ENCODE results near the gene TMEM132D.
"Not testable (repeated sequence)": the region's sequence is repeated elsewhere in the genome, so short reads cannot be mapped to it uniquely, and the experiment has no call there.

TMEM132D gene

GRCh38 chr12:129903956-129904829 lies at the start of gene TMEM132D:
TMEM132D (minus strand) TSS chr12:129904025.
- no peak for DNase-seq

GRCh38 chr12:129949651-129950050 lies 45.8 kb upstream of the TMEM132D start:
- DNase-seq = no peak

GRCh38 chr12:129941618-129942017 lies 37.8 kb upstream of the TMEM132D start:
- DNase-seq = no peak

- DNase-seq = no peak
Measured at GRCh38 chr12:129938089-129938488, 34.3 kb upstream of the TMEM132D start.

- no peak for DNase-seq
Measured at GRCh38 chr12:129937426-129937825, 33.6 kb upstream of the TMEM132D start.

GRCh38 chr12:129928643-129929042 lies 24.8 kb upstream of the TMEM132D start:
- no peak for DNase-seq

GRCh38 chr12:129927316-129927900 lies 23.6 kb upstream of the TMEM132D start:
- no peak for DNase-seq

GRCh38 chr12:129911428-129912049 lies 7.7 kb upstream of the TMEM132D start:
- DNase-seq = peak; percentile 7 to 11

- no peak for DNase-seq
Measured at GRCh38 chr12:129909051-129910020, 5.5 kb upstream of the TMEM132D start.

- DNase-seq = no peak
Measured at GRCh38 chr12:129903092-129903945, 506 bp downstream of the TMEM132D start.

GRCh38 chr12:129902371-129903091 lies 1.3 kb downstream of the TMEM132D start:
- no peak for DNase-seq

GRCh38 chr12:129901254-129901653 lies 2.6 kb downstream of the TMEM132D start:
- DNase-seq = no peak

GRCh38 chr12:129900306-129900705 lies 3.5 kb downstream of the TMEM132D start:
- no peak for DNase-seq

- DNase-seq = not testable (repeated sequence)
Measured at GRCh38 chr12:129899045-129899444, 4.8 kb downstream of the TMEM132D start.

GRCh38 chr12:129893691-129894090 lies 10.1 kb downstream of the TMEM132D start:
- DNase-seq = no peak

GRCh38 chr12:129887101-129887500 lies 16.7 kb downstream of the TMEM132D start:
- no peak for DNase-seq

- no peak for DNase-seq
Measured at GRCh38 chr12:129886541-129886940, 17.3 kb downstream of the TMEM132D start.

- DNase-seq = no peak
Measured at GRCh38 chr12:129885287-129885686, 18.5 kb downstream of the TMEM132D start.

- DNase-seq = no peak
Measured at GRCh38 chr12:129877411-129877810, 26.4 kb downstream of the TMEM132D start.

- no peak for DNase-seq
Measured at GRCh38 chr12:129873833-129874208, 30.0 kb downstream of the TMEM132D start.
